ENCODE data around the gene RAB30.

Gene RAB30

GRCh38 chr11:83070731-83071566, 748 bp downstream of the RAB30 start:
- DNase-seq: no peak

- DNase-seq: no peak
These were observed 1.5 kb downstream of the RAB30 start for GRCh38 chr11:83070044-83070701.

GRCh38 chr11:83069441-83070043, 2.2 kb downstream of the RAB30 start:
- no peak for DNase-seq

- DNase-seq: no peak
These were observed 3.1 kb downstream of the RAB30 start for GRCh38 chr11:83068568-83068967.

- DNase-seq: no peak
These were observed 7.7 kb downstream of the RAB30 start for GRCh38 chr11:83064011-83064410.

GRCh38 chr11:83063073-83063754, 8.5 kb downstream of the RAB30 start:
- peak; percentile 79 for DNase-seq

- no peak for DNase-seq
These were observed 9.8 kb downstream of the RAB30 start for GRCh38 chr11:83061883-83062282.

GRCh38 chr11:83060965-83061364, 10.7 kb downstream of the RAB30 start:
- no peak for DNase-seq

- no peak for DNase-seq
These were observed 14.0 kb downstream of the RAB30 start for GRCh38 chr11:83057721-83058120.

- no peak for DNase-seq
These were observed 15.1 kb downstream of the RAB30 start for GRCh38 chr11:83056611-83057010.

GRCh38 chr11:83056204-83056603, 15.5 kb downstream of the RAB30 start:
- DNase-seq: no peak

GRCh38 chr11:83054904-83055380, 16.8 kb downstream of the RAB30 start:
- DNase-seq: no peak

GRCh38 chr11:83054001-83054400, 17.7 kb downstream of the RAB30 start:
- no peak for DNase-seq

GRCh38 chr11:83051760-83052671, 19.7 kb downstream of the RAB30 start:
- no peak for DNase-seq

- no peak for DNase-seq
These were observed 24.0 kb downstream of the RAB30 start for GRCh38 chr11:83047515-83048225.

GRCh38 chr11:83046621-83047172, 25.0 kb downstream of the RAB30 start:
- DNase-seq: no peak

- DNase-seq: peak; percentile 80
These were observed 26.6 kb downstream of the RAB30 start for GRCh38 chr11:83044958-83045712.

- no peak for DNase-seq
These were observed 28.6 kb downstream of the RAB30 start for GRCh38 chr11:83042964-83043711.

- no peak for DNase-seq
These were observed 30.6 kb downstream of the RAB30 start for GRCh38 chr11:83041126-83041525.

- DNase-seq: no peak
These were observed 32.1 kb downstream of the RAB30 start for GRCh38 chr11:83039566-83039965.

Measured in CD4-positive, alpha-beta T cell treated with Interleukin-4 for 4 hours (primary cell).